ENCODE results near the gene CTDNEP1.

- TF ChIP-seq CTCF (IDR thresholded peaks at IDR 0.05) (no peak), POLR2A (IDR thresholded peaks at IDR 0.05) (no peak)
Observed at GRCh38 chr17:7218758-7219157, 32.8 kb downstream of the CTDNEP1 start.
